ENCODE results near the gene SFMBT2. TPM values are rescaled to one million over a fixed set of nuclear protein-coding genes. Genes with fewer than 3 reads are reported as not detected.

Gene SFMBT2
- total and polyA plus RNA-seq, 2 of the 4 experiments (the other 2 are of a cell fraction), result 0.70 to 1.3 TPM

- CTCF ChIA-PET, result no interaction called here
- H3K56ac ChIP-seq (ENCODE audit: extremely low read depth, insufficient read depth, low read length), result no peak overlapping the region
- ATAC-seq (ENCODE audit: low read depth), result no peak
- WGBS, 2 experiments (ENCODE audit: extremely low coverage in 2 of 2, insufficient read length in 1 of 2), result no CpG with 5 or more reads among the region's 4 CpGs
- no peak overlapping the region for H3K27ac ChIP-seq (ENCODE audit: insufficient read depth, low read length)
- no peak overlapping the region for H2AFZ ChIP-seq (replicated peaks; ENCODE audit: low read length, poor library complexity)
- no peaks in the 10 kb centered on the region for H3K4me1 ChIP-seq (ENCODE audit: control insufficient read depth, insufficient read depth, low read length)
- H3K4me3 ChIP-seq (ENCODE audit: insufficient read depth, low read depth, low read length), result no peak overlapping the region
- TF ChIP-seq BHLHE40 (IDR thresholded peaks at IDR 0.05; ENCODE audit: low read depth, low read length) (no peak), CTCF (conservative IDR thresholded peaks at IDR 0.05; ENCODE audit: low read depth, low read length) (no peak), FOS (IDR thresholded peaks at IDR 0.05; ENCODE audit: low read depth, low read length) (no peak), POLR2A (IDR thresholded peaks at IDR 0.05; ENCODE audit: low read depth, low read length) (no peak), ELK1 (IDR thresholded peaks at IDR 0.05; ENCODE audit: borderline replicate concordance, low read depth, low read length) (no peak), MAZ (IDR thresholded peaks at IDR 0.05; ENCODE audit: borderline replicate concordance, low read depth, low read length) (no peak), SMC3 (IDR thresholded peaks at IDR 0.05; ENCODE audit: low read depth, low read length) (no peak), MXI1 (IDR thresholded peaks at IDR 0.05; ENCODE audit: borderline replicate concordance, low read depth, low read length) (no peak), CEBPB (IDR thresholded peaks at IDR 0.05; ENCODE audit: low read depth, low read length) (no peak), USF2 (IDR thresholded peaks at IDR 0.05; ENCODE audit: low read depth, low read length) (no peak)
- H4K5ac ChIP-seq (ENCODE audit: low read depth, low read length), result no peak overlapping the region
- H3K9ac ChIP-seq (ENCODE audit: low read depth, low read length), result no peak overlapping the region
- H4K91ac ChIP-seq (ENCODE audit: insufficient read depth, low read depth, low read length), result no peak overlapping the region
- H3K79me1 ChIP-seq (ENCODE audit: low read depth in 1 of 2, low read length in 2 of 2), result no peaks in the 10 kb centered on the region
- dilution Hi-C loops (cut with HindIII; ENCODE audit: low sequenced_read_pairs, unreplicated experiment) (no loop called here), intact Hi-C loops (cut with micrococcal nuclease) (no loop called here), in situ Hi-C loops (cut with MboI; ENCODE audit: low sequenced_read_pairs) (no loop called here)
- H3K4me2 ChIP-seq (ENCODE audit: low read depth, low read length), result no peak overlapping the region
- H2AK9ac ChIP-seq (replicated peaks; ENCODE audit: low read depth, low read length, poor library complexity), result no peak overlapping the region
- no peak overlapping the region for H2BK20ac ChIP-seq (ENCODE audit: low read depth, low read length)
- H2BK5ac ChIP-seq (ENCODE audit: low read depth, low read length, poor library complexity, severe bottlenecking), result no peak overlapping the region
- no peaks in the 10 kb centered on the region for H4K20me1 ChIP-seq (ENCODE audit: insufficient read depth, low read length)
- POLR2A ChIA-PET (ENCODE audit: unreplicated experiment), result no interaction called here
- H3K18ac ChIP-seq (ENCODE audit: low read depth, low read length), result no peak overlapping the region
- no peaks in the 10 kb centered on the region for H3K36me3 ChIP-seq (ENCODE audit: control insufficient read depth, insufficient read depth, low read length)
- DNase-seq, result no peak
- H3K27me3 ChIP-seq (ENCODE audit: control insufficient read depth, insufficient read depth, low read length), result no peaks in the 10 kb centered on the region
- H2BK120ac ChIP-seq (ENCODE audit: low read depth, low read length), result no peak overlapping the region
- no peak overlapping the region for H2AK5ac ChIP-seq (ENCODE audit: low read depth, low read length)
- no peak overlapping the region for H3K23ac ChIP-seq (ENCODE audit: low read depth, low read length)
- no peaks in the 10 kb centered on the region for H3K9me1 ChIP-seq (ENCODE audit: insufficient read depth, low read length)
- no TSS peak for BruUV-seq (replicated peaks)
- H3K9me3 ChIP-seq (ENCODE audit: control insufficient read depth, insufficient read depth, low read length), result no peaks in the 10 kb centered on the region; the same call in 1 of the 2 replicates
- H3K14ac ChIP-seq (replicated peaks; ENCODE audit: low read depth, low read length), result no peak overlapping the region
- H2BK15ac ChIP-seq (ENCODE audit: low read depth, low read length), result no peak overlapping the region
- no peak overlapping the region for H4K8ac ChIP-seq (ENCODE audit: low read depth in 2 of 2, low read length in 2 of 2)
- H3K4ac ChIP-seq (ENCODE audit: low read depth, low read length), result no peak overlapping the region
These were observed 71.3 kb downstream of the SFMBT2 start for GRCh38 chr10:7339510-7339909.

All from IMR-90 (cell line).